NCI-H2227 (cell line): Measurements from ENCODE around the gene ANKRD53.

Source experiments
- DNase-seq: peaks from one replicate; lab custom pipeline; 2025; ENCODE audit not compliant: unreplicated experiment; lab: John Stamatoyannopoulos, UW

Gene ANKRD53

GRCh38 chr2:70942396-70943204, 35.8 kb upstream of the ANKRD53 start:
- DNase-seq, result no peak

GRCh38 chr2:70943205-70943871, 35.1 kb upstream of the ANKRD53 start:
- no peak for DNase-seq

GRCh38 chr2:70944111-70944690, 34.2 kb upstream of the ANKRD53 start:
- no peak for DNase-seq

- DNase-seq, result peak; percentile 79
Observed at GRCh38 chr2:70946832-70947442, 31.5 kb upstream of the ANKRD53 start.

- DNase-seq, result no peak
Observed at GRCh38 chr2:70947556-70948184, 30.8 kb upstream of the ANKRD53 start.

GRCh38 chr2:70948337-70949003, 30.0 kb upstream of the ANKRD53 start:
- peak; percentile 88 for DNase-seq

GRCh38 chr2:70949086-70949485, 29.3 kb upstream of the ANKRD53 start:
- DNase-seq, result no peak

GRCh38 chr2:70954886-70955285, 23.5 kb upstream of the ANKRD53 start:
- DNase-seq, result no peak

- no peak for DNase-seq
Observed at GRCh38 chr2:70956141-70956540, 22.3 kb upstream of the ANKRD53 start.

- no peak for DNase-seq
Observed at GRCh38 chr2:70957798-70958197, 20.6 kb upstream of the ANKRD53 start.

- no peak for DNase-seq
Observed at GRCh38 chr2:70958759-70959158, 19.7 kb upstream of the ANKRD53 start.

GRCh38 chr2:70959271-70959761, 19.1 kb upstream of the ANKRD53 start:
- no peak for DNase-seq

GRCh38 chr2:70959851-70960832, 18.3 kb upstream of the ANKRD53 start:
- no peak for DNase-seq

- DNase-seq, result no peak
Observed at GRCh38 chr2:70960833-70961647, 17.4 kb upstream of the ANKRD53 start.

- DNase-seq, result no peak
Observed at GRCh38 chr2:70961648-70961994, 16.8 kb upstream of the ANKRD53 start.

GRCh38 chr2:70962211-70962884, 16.1 kb upstream of the ANKRD53 start:
- no peak for DNase-seq

GRCh38 chr2:70962885-70963878, 15.2 kb upstream of the ANKRD53 start:
- DNase-seq, result no peak
